Adrenal gland (tissue), 12 donors: Measurements from ENCODE around the gene RAD51B. TPM values are rescaled to one million over a fixed set of nuclear protein-coding genes. Genes with fewer than 3 reads are reported as not detected.

Experiments used
- DNase-seq, 7 donors: peaks; one replicate each; pipeline ENCODE4 v3.0.0-alpha.2; 2019 to 2020
- H3K27ac ChIP-seq, 5 donors: fragments of 200-600 bp; sonication (generic) in 4 of 5; 1 replicate in 3 of 5; 2 replicates in 2 of 5; pipeline versions ENCODE4 v1.5.1 to v1.8.0; 2016 to 2020; ENCODE audit warnings: mild to moderate bottlenecking in 1 of 5
- H3K27me3 ChIP-seq: fragments of 200-600 bp; 2 replicates; pipeline ENCODE4 v1.8.0; 2021
- H3K36me3 ChIP-seq, 2 donors: fragments of 200-600 bp; replicated peaks in 1 of 2; 1 replicate in 1 of 2; 2 replicates in 1 of 2; pipeline versions ENCODE4 v1.5.1 to v1.8.0; 2018 to 2022
- H3K4me1 ChIP-seq, 2 donors: fragments of 200-600 bp; replicated peaks in 1 of 2; 1 replicate in 1 of 2; 2 replicates in 1 of 2; pipeline versions ENCODE4 v1.5.1 to v1.8.0; 2018 to 2021
- H3K4me3 ChIP-seq, 4 donors: fragments of 200-600 bp; sonication (generic) in 3 of 4; one replicate each; pipeline ENCODE4 v1.5.1; 2016 to 2018
- H3K9me3 ChIP-seq, 3 donors: fragments of 200-600 bp; sonication (generic) in 1 of 3; replicated peaks in 1 of 3; 1 replicate in 2 of 3; 2 replicates in 1 of 3; pipeline versions ENCODE4 v1.5.1 to v1.8.0; 2016 to 2021
- POLR2A ChIP-seq, 2 donors: fragments of 450-650 bp; IDR thresholded peaks; one replicate each; pipeline ENCODE4 v1.6.1; 2017; ENCODE audit warnings: antibody characterized with exemption in 2 of 2, mild to moderate bottlenecking in 2 of 2, moderate library complexity in 1 of 2
- WGBS, 4 donors: extraction: QIAGEN DNeasy Blood & Tissue Kit in 2 of 4; methylation state at CpG; one replicate each; pipeline versions ENCODE4 v1.1.5 to v1.1.7; 2013 to 2017; 5-methylcytosine and 5-hydroxymethylcytosine counted together
- intact Hi-C, 2 donors: fragments of 100-400 bp; cut with DNase I; formaldehyde crosslinking; loops; one replicate each; pipeline versions ENCODE4 v1.14.1 to v1.15.0; 2022 to 2023
- polyA plus RNA-seq, 3 donors: library from polyadenylated mRNA; stranded (reverse); fragments of 200-250 nt in 2 of 3; fragments of 350-450 nt in 1 of 3; fragmentation: Illumina TruSeq in 1 of 3; extraction: RNeasy Lipid Tissue Mini Kit (QIAGEN cat#74804) in 1 of 3; gene quantifications; one replicate each; pipeline ENCODE4 v1.2.3, GENCODE V29; 2013 to 2014
- total RNA-seq, 9 donors: library from RNA; depleted of rRNA in 4 of 9; stranded (reverse); fragments of >200 nt in 4 of 9; fragments of 120-200 nt in 1 of 9; fragmentation: NEBNext Ultra II Directional in 1 of 9; extraction: Animal tissue kit (Norgen Biotek cat#: 25700) in 1 of 9; gene quantifications; one replicate each; pipeline versions ENCODE4 v1.1.0 to v1.2.4, GENCODE V29; 2013 to 2023
- TF ChIP-seq, protein P1 (sequence below), 6 experiments: fragments of 450-650 bp in 4 of 6; fragments of 200-600 bp in 2 of 6; sonication (generic) in 1 of 6; IDR thresholded peaks; 1 replicate in 5 of 6; 2 replicates in 1 of 6; pipeline versions ENCODE4 v1.5.1 to v1.8.0; 2016 to 2021; ENCODE audit warnings: antibody characterized with exemption in 6 of 6, mild to moderate bottlenecking in 2 of 6, moderate library complexity in 1 of 6
- donor health status: healthy with polysubstance abuse.
- donor health status: Bipolar disorder and iron deficiency.
- donor health status: DM: yes; HTN: yes; CAD: no.
- donor health status: DM: no; HTN: no; CAD: no.
- donor health status: DM: no; HTN: no; CAD: no.
- donor health status: DM: yes; HTN: yes; CAD: no.

RAD51B gene
- total and polyA plus RNA-seq, 12 donors = 2.3 to 24.6 (median 12.4) TPM

- H3K27me3 ChIP-seq = no peaks in the 10 kb centered on the region
- TF ChIP-seq POLR2A (IDR thresholded peaks at IDR 0.05) = no peak
- TF ChIP-seq, protein P1, sequence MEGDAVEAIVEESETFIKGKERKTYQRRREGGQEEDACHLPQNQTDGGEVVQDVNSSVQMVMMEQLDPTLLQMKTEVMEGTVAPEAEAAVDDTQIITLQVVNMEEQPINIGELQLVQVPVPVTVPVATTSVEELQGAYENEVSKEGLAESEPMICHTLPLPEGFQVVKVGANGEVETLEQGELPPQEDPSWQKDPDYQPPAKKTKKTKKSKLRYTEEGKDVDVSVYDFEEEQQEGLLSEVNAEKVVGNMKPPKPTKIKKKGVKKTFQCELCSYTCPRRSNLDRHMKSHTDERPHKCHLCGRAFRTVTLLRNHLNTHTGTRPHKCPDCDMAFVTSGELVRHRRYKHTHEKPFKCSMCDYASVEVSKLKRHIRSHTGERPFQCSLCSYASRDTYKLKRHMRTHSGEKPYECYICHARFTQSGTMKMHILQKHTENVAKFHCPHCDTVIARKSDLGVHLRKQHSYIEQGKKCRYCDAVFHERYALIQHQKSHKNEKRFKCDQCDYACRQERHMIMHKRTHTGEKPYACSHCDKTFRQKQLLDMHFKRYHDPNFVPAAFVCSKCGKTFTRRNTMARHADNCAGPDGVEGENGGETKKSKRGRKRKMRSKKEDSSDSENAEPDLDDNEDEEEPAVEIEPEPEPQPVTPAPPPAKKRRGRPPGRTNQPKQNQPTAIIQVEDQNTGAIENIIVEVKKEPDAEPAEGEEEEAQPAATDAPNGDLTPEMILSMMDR (IDR thresholded peaks at IDR 0.05) = no peak
- intact Hi-C loops = no loop called here
- H3K4me1 ChIP-seq = peaks cover 0 to under 1% of the 10 kb centered on the region in 2 donors
- no peak overlapping the region for H3K27ac ChIP-seq
- H3K4me3 ChIP-seq = no peak overlapping the region
- no peak for DNase-seq
- no peaks in the 10 kb centered on the region for H3K36me3 ChIP-seq
- no peaks in the 10 kb centered on the region for H3K9me3 ChIP-seq
These were observed 260.5 kb downstream of the RAD51B start for GRCh38 chr14:68079941-68080697.

DNA sequence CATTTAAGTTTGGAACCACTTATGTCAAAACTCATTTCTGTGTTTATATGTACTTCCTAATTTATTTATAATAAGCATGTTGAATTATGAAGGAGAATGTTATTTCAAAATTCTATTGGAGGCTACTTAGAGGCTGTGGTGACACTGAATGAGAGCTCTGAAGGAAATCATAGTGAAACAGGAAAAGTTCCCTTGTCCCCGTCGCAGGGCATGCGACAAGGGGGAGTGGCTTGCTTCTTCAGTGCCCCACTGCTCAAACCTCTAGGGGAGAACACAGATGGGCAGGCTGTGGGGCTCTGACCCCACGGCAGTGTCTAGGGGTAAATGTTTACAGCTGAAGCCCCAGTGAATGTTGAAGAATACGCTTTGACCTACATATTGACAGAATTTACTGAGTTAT lies 261.9 kb downstream of the RAD51B start:
- Histone ChIP-seq H3K36me3 (no peaks in the 10 kb centered on the region), H3K27me3 (no peaks in the 10 kb centered on the region), H3K27ac (no peak overlapping the region), H3K4me1 (peaks cover 6 to 9% of the 10 kb centered on the region in 2 donors), H3K4me3 (no peak overlapping the region), H3K9me3 (no peaks in the 10 kb centered on the region)
- TF ChIP-seq, protein P1 (IDR thresholded peaks at IDR 0.05) = no peak
- intact Hi-C loops = no loop called here
- 71 to 96% (median 85%) methylated on average over 5 of the region's 5 CpGs for WGBS, 4 donors
- no peak for DNase-seq

GRCh38 chr14:68082698-68083291 lies 263.2 kb downstream of the RAD51B start:
- intact Hi-C loops = no loop called here
- WGBS, 4 donors = 65 to 96% (median 92%) methylated on average over 3 of the region's 3 CpGs
- no peaks in the 10 kb centered on the region for H3K9me3 ChIP-seq
- H3K27ac ChIP-seq = no peak overlapping the region
- H3K27me3 ChIP-seq = no peaks in the 10 kb centered on the region
- peaks cover 6 to 9% of the 10 kb centered on the region in 2 donors for H3K4me1 ChIP-seq
- H3K36me3 ChIP-seq = no peaks in the 10 kb centered on the region
- TF ChIP-seq, protein P1 (IDR thresholded peaks at IDR 0.05) = no peak
- no peak for TF ChIP-seq POLR2A (IDR thresholded peaks at IDR 0.05)
- no peak for DNase-seq
- H3K4me3 ChIP-seq = no peak overlapping the region

DNA sequence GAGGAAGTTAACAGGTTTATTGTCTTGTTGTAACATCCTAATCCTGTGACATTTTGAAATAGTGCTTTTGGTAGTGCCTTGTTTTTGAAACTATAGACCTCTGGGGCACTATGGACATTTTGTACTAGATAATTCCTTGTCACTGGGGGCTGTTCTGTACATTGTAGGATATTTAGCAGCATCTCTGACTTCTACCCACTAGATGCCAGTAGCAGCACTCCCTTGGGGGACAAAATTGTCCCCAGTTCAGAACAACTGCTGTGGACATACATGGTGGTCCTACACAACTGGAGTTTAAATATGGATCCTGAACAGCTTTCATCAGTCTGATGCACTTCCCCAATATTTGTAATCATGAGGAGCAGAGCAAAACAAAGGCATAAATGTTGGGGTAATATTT lies 264.7 kb downstream of the RAD51B start:
- H3K4me3 ChIP-seq = no peak overlapping the region
- TF ChIP-seq, protein P1 (IDR thresholded peaks at IDR 0.05) = peak in 4 of 6 experiments; percentile 7 to 21 (median 14)
- TF ChIP-seq POLR2A (IDR thresholded peaks at IDR 0.05) = no peak
- intact Hi-C loops = no loop called here

More for the DNA sequence above, 264.7 kb downstream of the RAD51B start:
- Histone ChIP-seq H3K27ac (no peak overlapping the region), H3K4me1 (peaks cover 6 to 9% of the 10 kb centered on the region in 2 donors), H3K9me3 (no peaks in the 10 kb centered on the region), H3K27me3 (no peaks in the 10 kb centered on the region), H3K36me3 (no peaks in the 10 kb centered on the region)
- DNase-seq = no peak
